ENCODE data around the gene ESRRA.

ESRRA gene

DNA sequence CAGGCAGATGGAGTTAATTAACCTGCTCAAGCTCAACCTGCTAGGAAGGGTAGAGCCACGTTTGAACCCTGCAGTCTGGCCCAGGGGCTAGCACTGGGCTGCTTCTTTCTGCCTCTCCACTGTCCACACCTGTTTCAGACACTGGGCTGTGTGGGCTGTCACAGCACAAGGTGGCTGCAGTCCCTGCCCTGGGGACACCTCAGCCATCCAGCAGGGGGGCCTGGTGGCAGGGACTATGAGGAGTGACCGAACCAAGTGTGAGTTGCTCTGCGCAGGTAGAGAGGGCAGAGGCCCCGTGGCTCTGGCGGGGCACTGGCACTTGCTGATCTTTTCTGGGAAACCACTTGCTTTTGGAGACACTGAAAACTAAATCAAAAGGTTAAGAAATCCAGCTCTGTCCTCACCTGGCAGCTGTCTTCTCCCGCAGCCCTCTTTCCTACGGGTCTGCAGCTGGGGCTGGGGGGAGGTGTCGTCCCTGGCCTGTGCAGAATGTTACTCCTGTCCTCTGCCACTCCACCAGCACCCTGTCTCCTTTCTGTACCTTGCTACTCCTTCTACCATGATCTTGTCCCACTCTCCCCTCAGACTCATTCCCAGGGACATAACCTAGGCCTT lies 26.6 kb upstream of the ESRRA start:
- DNase-seq (ENCODE audit: extremely low spot score) = no peak
- POLR2A ChIA-PET = no interaction called here
- no peak for TF ChIP-seq TARDBP (IDR thresholded peaks at IDR 0.05)
- no peak for TF ChIP-seq FOXM1 (IDR thresholded peaks at IDR 0.05; ENCODE audit: borderline replicate concordance)
- CTCF ChIA-PET = no interaction called here

GRCh38 chr11:64281957-64282770 lies 23.2 kb upstream of the ESRRA start:
- POLR2A ChIA-PET = interaction anchor here (8.5 kb wide), 1 partner anchor 11 kb away, joined by 81 read pairs; no protein-coding TSS in a partner anchor
- CTCF ChIA-PET = no interaction called here
- TF ChIP-seq FOXK2 (IDR thresholded peaks at IDR 0.05) (no peak), L3MBTL2 (conservative IDR thresholded peaks at IDR 0.05) (no peak), FOXA1 (IDR thresholded peaks at IDR 0.05) (no peak), SP1 (IDR thresholded peaks at IDR 0.05) (no peak), ZNF384 (IDR thresholded peaks at IDR 0.05) (no peak), ARNT (IDR thresholded peaks at IDR 0.05) (no peak), NFRKB (IDR thresholded peaks at IDR 0.05) (no peak), BHLHE40 (IDR thresholded peaks at IDR 0.05; ENCODE audit: borderline replicate concordance) (no peak), SUZ12 (IDR thresholded peaks at IDR 0.05) (no peak), LEF1 (IDR thresholded peaks at IDR 0.05; ENCODE audit: borderline replicate concordance) (no peak), ELF4 (IDR thresholded peaks at IDR 0.05) (no peak), FOXM1 (IDR thresholded peaks at IDR 0.05; ENCODE audit: borderline replicate concordance) (no peak), CTBP1 (IDR thresholded peaks at IDR 0.05; ENCODE audit: borderline replicate concordance) (no peak)

DNA sequence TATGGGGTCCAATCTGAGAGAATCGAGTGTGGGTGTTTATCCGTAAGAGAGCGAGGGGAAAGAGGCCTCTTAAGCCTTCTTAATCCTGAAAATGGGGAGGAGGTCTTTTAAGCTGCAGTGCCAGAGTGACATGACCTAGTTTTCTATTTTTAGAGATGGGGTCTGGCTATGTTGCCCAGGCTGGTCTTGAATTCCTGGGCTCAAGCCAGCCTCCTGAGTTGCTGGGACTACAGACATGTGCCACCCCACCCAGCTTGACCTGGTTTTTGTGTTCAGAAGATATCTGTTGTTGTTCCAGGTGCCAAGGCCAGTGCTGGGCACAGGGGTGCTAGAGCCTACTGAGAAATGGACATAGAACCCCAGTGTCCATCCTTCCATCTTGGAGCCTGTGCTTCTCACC lies 22.2 kb upstream of the ESRRA start:
- no peak for TF ChIP-seq ZNF384 (IDR thresholded peaks at IDR 0.05)
- TF ChIP-seq ARNT (IDR thresholded peaks at IDR 0.05) = no peak
- TF ChIP-seq NFRKB (IDR thresholded peaks at IDR 0.05) = no peak
- no peak for TF ChIP-seq SUZ12 (IDR thresholded peaks at IDR 0.05)
- TF ChIP-seq L3MBTL2 (conservative IDR thresholded peaks at IDR 0.05) = no peak
- no peak for TF ChIP-seq FOXK2 (IDR thresholded peaks at IDR 0.05)
- TF ChIP-seq LEF1 (IDR thresholded peaks at IDR 0.05; ENCODE audit: borderline replicate concordance) = no peak
- no peak for TF ChIP-seq SP1 (IDR thresholded peaks at IDR 0.05)
- no peak for TF ChIP-seq BHLHE40 (IDR thresholded peaks at IDR 0.05; ENCODE audit: borderline replicate concordance)
- TF ChIP-seq ELF4 (IDR thresholded peaks at IDR 0.05) = no peak
- no peak for TF ChIP-seq HDGF (IDR thresholded peaks at IDR 0.05; ENCODE audit: borderline replicate concordance)
- no peak for TF ChIP-seq CTBP1 (IDR thresholded peaks at IDR 0.05; ENCODE audit: borderline replicate concordance)
- no peak for TF ChIP-seq TARDBP (IDR thresholded peaks at IDR 0.05)
- no peak for TF ChIP-seq FOXA1 (IDR thresholded peaks at IDR 0.05)
- no peak for TF ChIP-seq FOXM1 (IDR thresholded peaks at IDR 0.05; ENCODE audit: borderline replicate concordance)
- TF ChIP-seq, protein P1, sequence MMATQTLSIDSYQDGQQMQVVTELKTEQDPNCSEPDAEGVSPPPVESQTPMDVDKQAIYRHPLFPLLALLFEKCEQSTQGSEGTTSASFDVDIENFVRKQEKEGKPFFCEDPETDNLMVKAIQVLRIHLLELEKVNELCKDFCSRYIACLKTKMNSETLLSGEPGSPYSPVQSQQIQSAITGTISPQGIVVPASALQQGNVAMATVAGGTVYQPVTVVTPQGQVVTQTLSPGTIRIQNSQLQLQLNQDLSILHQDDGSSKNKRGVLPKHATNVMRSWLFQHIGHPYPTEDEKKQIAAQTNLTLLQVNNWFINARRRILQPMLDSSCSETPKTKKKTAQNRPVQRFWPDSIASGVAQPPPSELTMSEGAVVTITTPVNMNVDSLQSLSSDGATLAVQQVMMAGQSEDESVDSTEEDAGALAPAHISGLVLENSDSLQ (IDR thresholded peaks at IDR 0.05) = no peak
- CTCF ChIA-PET = interaction anchor here (1.1 kb wide), 1 partner anchor 12 kb away, joined by 12 read pairs; no protein-coding TSS in a partner anchor

More at GRCh38 chr11:64281957-64282770, 23.2 kb upstream of the ESRRA start:
- no peak for DNase-seq (ENCODE audit: extremely low spot score)

DNA sequence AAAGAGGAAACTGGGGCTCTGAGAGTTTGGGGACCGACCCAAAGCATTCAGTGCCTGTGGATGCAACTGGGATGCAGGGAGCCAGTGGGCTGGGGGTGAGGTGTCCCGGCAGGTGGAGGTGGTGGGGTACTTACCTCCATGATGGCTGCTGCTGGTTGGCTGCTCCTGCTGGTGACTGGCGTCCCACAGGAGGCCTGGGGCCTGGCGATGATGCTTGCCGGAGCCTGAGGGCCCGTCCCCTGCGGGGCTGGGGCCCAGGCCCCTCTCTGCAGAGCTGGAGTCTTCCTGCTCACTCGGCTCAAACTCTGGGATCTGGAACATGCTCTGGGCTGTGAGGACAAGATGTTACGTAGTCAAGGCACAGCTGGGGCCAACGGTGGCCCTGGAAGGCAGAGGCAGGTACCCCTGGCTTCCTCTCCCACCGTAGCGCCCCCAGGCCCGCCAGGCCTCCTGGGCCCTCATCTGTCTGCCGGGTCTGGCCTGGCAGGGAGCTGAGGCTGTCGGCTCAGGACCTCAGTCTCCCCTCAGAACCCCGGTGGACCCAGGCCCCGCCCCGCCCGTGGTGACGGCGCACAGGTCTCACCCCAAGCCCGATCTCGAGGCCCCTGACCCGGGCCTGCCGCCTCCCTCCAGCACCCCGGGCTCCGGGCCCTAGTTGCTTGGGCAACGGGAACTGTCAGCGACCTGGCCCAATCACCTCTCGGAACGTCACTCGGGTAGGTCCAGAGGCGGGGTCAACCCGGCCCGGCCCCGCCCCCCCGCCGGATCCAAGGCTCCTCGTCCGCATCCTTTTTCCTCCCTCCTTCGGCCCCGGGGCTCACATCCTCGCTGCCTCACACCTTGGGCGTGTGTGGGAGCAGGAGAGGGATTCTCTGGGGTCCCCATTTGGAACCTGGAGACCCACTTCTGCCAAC lies 21.0 kb upstream of the ESRRA start, which contains the start of gene BAD:
BAD (minus strand) TSS at position 618 of the 914 bp plus-strand sequence; CDS start at position 321, 297 bp downstream.
- CTCF ChIA-PET = interaction anchor here (0.5 to 1.5 kb wide), 4 partner anchors 13 to 71 kb away, joined by 3 to 8 read pairs (median 3); no protein-coding TSS in a partner anchor
- DNase-seq (ENCODE audit: extremely low spot score) = peak; percentile 97
- POLR2A ChIA-PET = interaction anchor here (1.0 to 8.5 kb wide), 10 partner anchors 11 to 381 kb away, joined by 3 to 81 read pairs (median 6); partner anchors contain the start of genes ESRRA, PRDX5 and TRMT112
- TF ChIP-seq L3MBTL2 (conservative IDR thresholded peaks at IDR 0.05) (no peak; the same call in 1 of the 2 replicates), FOXA1 (IDR thresholded peaks at IDR 0.05) (no peak), FOXK2 (IDR thresholded peaks at IDR 0.05) (no peak), TARDBP (IDR thresholded peaks at IDR 0.05) (no peak), SUZ12 (IDR thresholded peaks at IDR 0.05) (no peak)
- TF ChIP-seq, protein P1 (IDR thresholded peaks at IDR 0.05) = peak; percentile 97

More for the DNA sequence above, 22.2 kb upstream of the ESRRA start:
- POLR2A ChIA-PET = interaction anchor here (1.3 to 8.5 kb wide), 4 partner anchors 12 to 40 kb away, joined by 3 to 81 read pairs (median 6); partner anchors contain the start of genes PRDX5 and TRMT112
- no peak for DNase-seq (ENCODE audit: extremely low spot score)

- POLR2A ChIA-PET = interaction anchor here (1.0 to 8.5 kb wide), 8 partner anchors 11 to 380 kb away, joined by 3 to 81 read pairs (median 7); partner anchors contain the start of genes ESRRA, PRDX5 and TRMT112
- TF ChIP-seq CTBP1 (IDR thresholded peaks at IDR 0.05; ENCODE audit: borderline replicate concordance) = no peak
- TF ChIP-seq L3MBTL2 (conservative IDR thresholded peaks at IDR 0.05) = 0 out of 2 replicates have a peak, but pooled peaks have one; percentile 64
- DNase-seq (ENCODE audit: extremely low spot score) = peak; percentile 86
- CTCF ChIA-PET = interaction anchor here (0.6 to 1.5 kb wide), 4 partner anchors 14 to 70 kb away, joined by 3 to 8 read pairs (median 4); no protein-coding TSS in a partner anchor
Measured at GRCh38 chr11:64284962-64285884, 20.1 kb upstream of the ESRRA start, which contains the start of gene GPR137. GPR137 (plus strand) TSS chr11:64285848; CDS start chr11:64286525, 677 bp downstream.

Data from HEK293T (cell line).